Fibroblast of villous mesenchyme (primary cell): ENCODE results near the gene FMO4. TPM values are rescaled to one million over a fixed set of nuclear protein-coding genes. Genes with fewer than 3 reads are reported as not detected.
"Not testable (repeated sequence)": the region's sequence is repeated elsewhere in the genome, so short reads cannot be mapped to it uniquely, and the experiment has no call there.

Source experiments
- DNase-seq: peaks from one replicate; pipeline ENCODE4 v3.0.0-alpha.2; 2010; ENCODE audit warnings: low read depth
- H3K4me3 ChIP-seq: 2 replicates; pipeline ENCODE4 v1.5.1; 2011; ENCODE audit warnings: low read depth, mild to moderate bottlenecking, low read length
- CTCF ChIP-seq: IDR thresholded peaks from 2 replicates; pipeline ENCODE4 v1.5.1; 2012; ENCODE audit warnings: low read depth, mild to moderate bottlenecking, low read length; ENCODE audit not compliant: insufficient read depth
- total RNA-seq: library from RNA; depleted of rRNA; stranded (reverse); fragments of >200 nt; gene quantifications from 2 replicates; pipeline ENCODE4 v1.2.3, GENCODE V29; 2012

FMO4 gene
- total RNA-seq, 1 donor = 1.7 TPM

GRCh38 chr1:171345536-171345935, 31.6 kb downstream of the FMO4 start:
- no peak for DNase-seq
- H3K4me3 ChIP-seq = no peak overlapping the region
- TF ChIP-seq CTCF = no peak

GRCh38 chr1:171346881-171347280, 32.9 kb downstream of the FMO4 start:
- DNase-seq = no peak
- H3K4me3 ChIP-seq = no peak overlapping the region
- TF ChIP-seq CTCF = no peak

GRCh38 chr1:171350594-171350993, 36.6 kb downstream of the FMO4 start:
- no peak for TF ChIP-seq CTCF
- no peak overlapping the region for H3K4me3 ChIP-seq
- no peak for DNase-seq

- no peak overlapping the region for H3K4me3 ChIP-seq
- no peak for TF ChIP-seq CTCF
These were observed 38.0 kb downstream of the FMO4 start for GRCh38 chr1:171351961-171352360.

GRCh38 chr1:171352554-171352953, 38.6 kb downstream of the FMO4 start:
- no peak for DNase-seq
- H3K4me3 ChIP-seq = no peak overlapping the region
- no peak for TF ChIP-seq CTCF

More at GRCh38 chr1:171351961-171352360, 38.0 kb downstream of the FMO4 start:
- no peak for DNase-seq

GRCh38 chr1:171355727-171356126, 41.7 kb downstream of the FMO4 start:
- DNase-seq = no peak
- TF ChIP-seq CTCF = no peak
- no peak overlapping the region for H3K4me3 ChIP-seq

- no peak for DNase-seq
- H3K4me3 ChIP-seq = no peak overlapping the region
- TF ChIP-seq CTCF = no peak
These were observed 43.2 kb downstream of the FMO4 start for GRCh38 chr1:171357179-171357578.

- H3K4me3 ChIP-seq, DNase-seq: not testable (repeated sequence)
These were observed 45.3 kb downstream of the FMO4 start for GRCh38 chr1:171359355-171359648.
